Effector CD4-positive, alpha-beta T cell (primary cell): Measurements from ENCODE around the gene MICAL1.

Experiments
- DNase-seq: peaks from one replicate; pipeline ENCODE4 v3.0.0-alpha.2; 2020

The MICAL1 gene

DNA sequence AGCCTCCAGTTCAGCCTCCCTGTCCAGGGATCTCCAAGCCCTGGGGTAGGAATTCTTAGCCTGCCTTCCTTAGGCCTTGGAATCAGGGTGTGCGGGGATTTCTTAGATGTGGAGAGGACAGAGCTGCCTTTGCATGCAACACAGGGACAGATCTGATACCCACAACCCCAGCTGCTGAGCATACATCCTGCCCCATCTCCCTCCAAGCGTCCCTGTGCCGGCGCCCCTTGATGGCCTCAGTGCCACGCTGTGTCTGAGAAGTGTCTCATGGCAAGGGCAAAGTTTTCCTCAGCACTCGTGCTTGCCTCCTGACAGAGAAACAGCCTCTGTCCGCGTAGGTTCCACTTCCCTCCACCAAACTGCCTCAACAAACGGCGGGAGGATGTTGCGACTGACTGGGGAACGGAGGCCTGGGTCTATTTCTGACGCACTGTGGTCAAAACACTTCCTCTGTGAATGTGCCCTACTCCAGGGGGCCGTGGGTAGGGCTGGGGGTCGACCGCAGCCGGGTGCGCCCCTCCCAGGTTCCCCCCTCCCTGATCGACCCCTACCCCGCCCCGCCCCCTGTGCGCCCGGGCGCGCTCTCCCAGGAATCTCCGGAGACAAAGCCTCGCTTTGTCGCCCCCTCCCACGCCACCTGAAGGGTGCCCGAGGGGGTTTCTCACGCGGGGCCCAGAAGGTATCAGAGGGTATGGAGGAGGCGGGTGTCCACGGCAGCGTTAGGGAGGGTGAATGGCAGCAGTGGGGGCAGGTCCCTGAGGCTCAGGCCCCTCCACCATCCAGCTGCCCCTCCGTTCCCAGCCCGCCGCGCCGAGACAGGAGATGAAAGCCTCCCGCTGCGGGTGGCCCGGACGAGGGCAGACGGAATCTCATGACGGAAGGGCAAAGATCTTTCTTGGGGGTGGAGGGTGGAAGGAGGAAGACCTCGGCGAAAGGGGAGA lies 806 bp downstream of the MICAL1 start:
- peak; percentile 71 for DNase-seq

DNA sequence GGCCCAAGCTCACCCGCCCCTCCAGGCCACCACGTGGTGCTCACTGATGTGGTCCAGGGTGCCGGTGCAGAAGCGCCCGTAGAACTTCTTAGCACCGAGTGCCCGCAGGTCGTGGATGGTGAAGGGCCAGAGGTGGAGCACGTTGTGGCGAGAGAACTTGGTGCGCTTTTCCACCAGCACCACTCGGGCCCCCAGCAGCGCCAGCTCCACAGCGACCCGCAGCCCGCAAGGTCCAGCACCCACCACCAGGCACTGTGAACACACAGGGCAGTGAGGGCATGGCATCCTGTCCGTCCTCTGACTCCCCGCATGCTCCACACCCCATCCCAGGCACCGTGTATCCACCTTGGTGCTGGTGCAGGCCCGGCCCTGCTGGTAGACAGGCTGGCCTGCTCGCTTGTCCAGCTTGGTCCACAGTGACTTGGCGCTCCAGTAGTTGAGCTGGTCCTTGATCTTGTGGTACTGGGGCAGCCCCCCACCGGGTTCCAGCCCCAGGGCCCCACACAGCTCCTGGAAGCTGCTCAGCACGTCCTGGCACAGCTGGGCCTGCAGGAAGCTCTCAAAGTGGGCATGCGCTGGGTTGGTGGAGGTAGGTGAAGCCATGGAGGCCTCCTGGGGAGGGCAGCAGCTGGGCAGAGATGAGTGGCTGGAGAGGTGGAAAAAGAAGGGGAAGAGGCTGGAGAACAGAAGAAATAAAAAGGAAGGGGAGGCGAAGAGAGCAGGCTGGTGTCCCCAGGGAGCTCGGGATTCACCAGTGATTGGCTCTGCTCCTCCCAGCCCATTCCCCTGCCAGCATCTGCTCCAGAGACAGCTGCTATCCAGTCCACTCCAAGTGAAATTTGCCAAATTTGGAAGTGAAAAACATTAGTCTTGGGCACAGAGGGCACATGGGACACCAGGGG lies 1.7 kb downstream of the MICAL1 start:
- no peak for DNase-seq

DNA sequence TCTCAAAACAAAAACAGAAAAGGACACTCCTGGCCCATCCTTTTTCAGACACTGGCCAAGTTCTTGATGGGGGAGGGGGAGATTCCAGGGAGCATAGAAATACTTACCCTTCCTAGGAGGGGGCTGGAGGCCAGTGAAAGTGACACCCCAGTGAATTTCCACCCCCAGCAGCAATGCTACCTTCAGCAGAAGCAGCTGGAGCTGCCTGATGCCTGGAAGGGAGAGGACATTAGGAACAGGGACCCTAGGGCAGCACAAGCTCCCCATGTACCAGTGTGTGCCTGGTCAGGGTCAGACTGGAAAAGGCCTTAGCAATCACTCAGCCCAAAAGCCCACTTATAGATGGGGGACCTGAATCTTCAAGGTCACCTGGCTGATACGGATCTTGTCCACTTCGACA lies 2.4 kb downstream of the MICAL1 start:
- no peak for DNase-seq

DNA sequence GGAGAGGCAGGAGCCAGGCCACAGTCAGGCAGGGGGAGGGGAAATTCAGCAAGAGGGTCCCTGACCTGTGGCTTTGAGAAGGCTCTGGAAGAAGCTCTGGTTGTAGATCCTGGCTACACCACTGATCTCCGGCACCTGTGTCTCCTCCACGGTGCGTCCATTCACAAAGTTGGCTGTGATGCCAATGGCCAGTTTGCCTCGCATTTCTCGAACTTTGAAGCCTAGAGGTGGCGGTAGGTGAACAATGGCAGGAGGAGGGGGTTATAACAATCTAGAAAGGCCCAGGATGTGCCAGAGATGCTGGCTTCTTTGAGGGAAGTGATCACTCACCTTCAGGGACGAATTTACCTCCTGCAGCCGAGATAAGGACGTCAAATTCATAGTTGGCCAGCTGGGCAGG lies 3.4 kb downstream of the MICAL1 start:
- DNase-seq: no peak

DNA sequence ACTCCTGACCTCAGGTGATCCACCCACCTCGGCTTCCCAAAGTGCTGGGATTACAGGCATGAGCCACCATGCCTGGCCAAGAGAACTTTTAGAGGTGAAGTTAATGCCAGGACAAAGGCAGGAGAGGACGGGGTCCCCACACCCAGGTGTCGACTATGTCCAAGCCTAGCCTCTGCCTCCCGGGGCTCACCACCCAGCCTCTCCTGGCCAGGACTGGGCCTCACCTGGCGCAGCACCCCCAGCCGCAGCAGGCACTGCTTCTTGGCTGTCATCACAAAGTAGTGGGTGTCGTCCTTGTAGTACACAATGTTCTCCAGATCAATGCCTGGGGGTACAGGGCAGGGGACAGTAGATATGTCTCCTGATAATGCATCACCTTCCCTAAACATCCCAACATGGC lies 4.2 kb downstream of the MICAL1 start:
- no peak for DNase-seq

DNA sequence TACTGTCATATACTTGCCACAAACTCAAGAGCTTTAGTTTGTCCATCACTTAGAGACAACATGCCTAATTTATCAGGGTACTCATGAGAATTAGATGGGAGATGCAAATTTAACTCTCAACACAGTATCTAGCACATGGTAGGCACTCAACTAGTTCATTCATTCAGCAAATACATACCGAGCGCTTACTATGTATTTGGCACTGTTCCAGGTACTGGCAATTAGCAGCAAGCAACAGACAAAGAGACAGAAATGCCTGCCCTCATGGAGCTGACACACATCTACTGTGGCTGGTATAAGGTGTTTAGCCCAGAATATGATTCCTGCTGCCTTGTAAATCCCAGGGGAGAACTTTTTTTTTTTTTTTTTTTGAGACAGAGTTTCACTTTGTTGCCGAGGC lies 4.8 kb downstream of the MICAL1 start:
- DNase-seq: no peak

DNA sequence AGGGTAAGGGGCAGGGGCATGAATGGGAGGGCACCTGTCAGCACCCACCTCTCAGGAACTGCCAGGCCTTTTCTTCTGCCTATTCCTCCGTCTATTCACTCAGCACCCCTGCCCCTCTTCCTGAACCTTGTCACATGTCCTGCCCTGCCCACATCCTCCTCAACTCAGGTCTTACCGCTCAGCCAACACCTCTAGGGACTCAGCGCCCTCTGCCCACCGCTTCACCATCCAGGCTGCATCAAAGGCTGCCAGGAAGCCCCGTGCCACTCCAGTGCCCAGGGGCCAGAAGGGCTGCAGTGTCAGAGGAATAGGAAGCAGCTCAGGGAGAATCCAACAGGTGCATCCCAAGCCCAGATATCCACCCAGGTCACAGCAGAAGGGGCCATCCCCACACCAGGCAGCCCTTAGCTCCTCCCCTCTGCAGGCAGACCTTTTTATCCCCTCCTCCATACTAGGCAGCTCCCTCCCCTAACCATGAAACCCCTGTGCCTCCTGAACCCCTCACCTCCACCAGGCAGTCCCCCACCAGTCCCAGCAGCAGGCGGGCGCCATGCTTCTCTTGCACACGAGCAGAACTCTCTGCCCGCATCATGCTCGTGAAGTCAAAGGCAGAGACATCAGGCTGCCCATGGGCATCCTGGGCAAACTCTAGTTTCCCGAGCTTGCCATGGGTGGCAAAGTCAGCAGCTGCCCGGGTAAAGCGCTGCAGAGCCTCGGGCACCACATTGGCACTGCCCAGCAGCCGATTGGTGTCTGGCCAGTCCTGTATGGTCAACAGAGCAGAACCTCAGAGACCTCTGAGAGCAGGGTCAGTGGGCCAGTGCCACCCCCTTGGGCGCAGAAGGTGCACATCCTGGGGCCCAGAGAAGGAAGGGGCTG lies 5.5 kb downstream of the MICAL1 start:
- DNase-seq: no peak

DNA sequence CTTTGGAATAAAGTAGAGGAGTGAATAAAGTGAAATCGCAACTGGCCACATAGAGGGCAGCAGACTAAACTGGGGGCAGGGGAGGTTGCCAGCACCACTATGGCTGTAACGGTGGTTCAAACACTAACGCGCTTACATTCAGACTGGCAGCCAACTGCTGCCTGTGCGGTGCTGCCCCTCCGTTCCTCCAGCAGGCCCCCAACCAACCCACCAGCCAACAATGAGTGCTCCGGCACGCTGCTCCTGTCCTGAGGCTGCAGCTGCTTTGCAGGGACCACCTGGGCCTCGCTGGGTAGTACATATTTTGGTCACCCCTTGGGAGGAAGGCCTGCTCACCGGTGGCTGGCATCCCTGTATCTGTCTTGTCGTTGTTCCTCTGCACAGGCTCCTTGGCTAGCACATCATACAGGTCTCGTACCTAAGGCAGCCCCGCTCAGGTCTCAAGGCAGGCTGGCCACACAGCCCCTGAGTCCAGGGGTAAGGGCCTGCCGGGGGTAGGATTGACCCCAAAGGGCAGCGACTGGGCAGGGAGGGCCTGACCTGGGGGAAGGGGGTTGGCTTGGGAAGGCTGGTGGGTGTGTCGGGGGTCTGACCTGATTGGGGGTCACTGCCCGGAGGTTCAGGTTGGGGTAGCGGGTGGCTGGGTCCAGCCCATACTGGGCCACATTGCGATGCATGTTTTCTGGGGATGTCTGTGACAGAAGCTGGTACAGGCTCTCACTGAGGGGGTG lies 6.3 kb downstream of the MICAL1 start:
- no peak for DNase-seq

DNA sequence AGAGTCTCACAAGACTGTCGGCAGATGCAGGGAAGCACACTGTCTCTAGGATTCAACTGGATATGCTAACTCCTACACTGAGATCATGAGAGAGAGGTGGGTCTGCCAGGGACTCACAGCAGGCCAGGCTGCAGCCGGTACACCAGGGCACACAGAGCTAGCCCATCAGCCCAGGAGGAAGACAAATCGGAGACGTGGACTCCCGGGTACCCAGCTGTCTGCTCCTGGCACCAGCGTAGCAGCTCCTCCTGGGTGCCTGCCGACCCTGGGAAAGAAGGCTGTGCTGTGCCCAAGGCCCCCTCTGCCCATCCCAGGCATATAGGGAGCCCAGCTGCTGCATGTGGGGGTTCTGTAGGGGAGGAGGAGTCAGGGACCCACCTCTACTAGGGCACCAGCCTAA lies 7.0 kb downstream of the MICAL1 start:
- DNase-seq: no peak

DNA sequence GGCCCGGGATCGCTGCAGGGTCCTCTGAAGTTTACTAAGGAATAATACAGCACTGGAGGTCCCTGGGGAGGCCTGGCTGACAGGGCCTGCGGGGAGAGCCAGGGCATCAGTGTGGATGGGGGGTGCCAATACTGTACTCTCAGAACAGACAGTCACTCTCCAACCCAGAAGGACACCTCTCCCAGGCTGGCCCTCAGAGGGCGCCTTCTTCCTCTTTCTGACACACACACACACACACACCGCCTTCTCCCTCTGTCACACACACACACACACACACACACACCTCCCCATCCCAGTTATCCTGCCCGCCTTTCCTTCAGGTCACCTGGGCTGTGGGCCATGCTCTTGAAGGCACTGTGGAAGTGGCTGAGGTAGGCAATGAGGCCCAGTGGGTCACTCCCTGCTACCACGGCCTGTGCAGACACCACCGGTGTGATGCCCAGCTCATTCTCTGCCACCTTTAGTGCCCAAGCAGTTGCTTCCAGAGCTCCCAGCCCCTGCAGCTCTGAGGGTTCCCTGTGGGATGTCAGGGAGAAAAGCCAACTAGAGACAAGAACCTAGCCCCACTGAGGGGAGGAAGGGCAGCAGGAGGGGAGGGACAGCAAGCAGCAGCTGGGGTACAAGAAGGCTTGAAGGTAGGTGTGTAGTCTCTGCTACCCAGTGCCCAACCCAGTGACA lies 7.6 kb downstream of the MICAL1 start:
- DNase-seq: no peak

DNA sequence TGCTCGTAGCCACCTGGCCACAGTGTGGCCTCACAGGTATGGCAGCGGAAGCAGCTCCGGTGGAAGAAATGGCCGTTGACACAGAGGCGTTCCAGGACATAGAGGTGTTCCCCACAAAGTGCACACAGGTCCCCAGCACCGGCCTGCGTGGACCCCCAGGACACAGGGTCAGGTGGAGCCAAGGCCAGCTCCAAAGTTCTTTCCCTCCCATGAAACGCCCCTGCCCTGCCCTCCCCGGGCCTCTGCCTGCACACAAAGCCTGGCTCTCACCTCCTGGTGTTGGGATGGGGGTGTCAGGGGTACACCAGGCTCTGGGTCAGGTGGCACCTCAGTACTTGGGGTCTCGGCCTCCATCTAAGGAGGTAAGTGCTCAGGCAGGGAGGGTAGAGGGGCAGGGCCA lies 8.5 kb downstream of the MICAL1 start:
- DNase-seq: no peak

DNA sequence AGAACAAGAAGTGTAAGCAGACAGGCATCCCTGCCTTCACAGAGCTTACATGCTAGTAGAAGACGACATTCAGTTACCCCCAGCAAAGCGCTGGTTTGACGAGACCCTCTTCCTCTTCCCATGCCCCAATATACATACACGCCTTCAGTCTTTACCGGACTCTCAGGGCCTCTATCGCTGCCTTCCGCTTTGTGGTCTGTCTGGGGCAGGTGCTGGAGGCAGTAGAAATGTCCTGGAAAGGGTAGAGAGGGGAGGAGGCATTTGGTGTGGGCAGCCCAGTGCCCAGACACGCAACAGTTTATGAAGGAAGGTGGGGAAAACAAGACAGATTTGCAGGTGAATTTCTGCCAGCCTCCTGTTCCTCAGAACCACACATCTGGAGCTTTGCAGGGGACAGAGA lies 9.0 kb downstream of the MICAL1 start:
- no peak for DNase-seq

DNA sequence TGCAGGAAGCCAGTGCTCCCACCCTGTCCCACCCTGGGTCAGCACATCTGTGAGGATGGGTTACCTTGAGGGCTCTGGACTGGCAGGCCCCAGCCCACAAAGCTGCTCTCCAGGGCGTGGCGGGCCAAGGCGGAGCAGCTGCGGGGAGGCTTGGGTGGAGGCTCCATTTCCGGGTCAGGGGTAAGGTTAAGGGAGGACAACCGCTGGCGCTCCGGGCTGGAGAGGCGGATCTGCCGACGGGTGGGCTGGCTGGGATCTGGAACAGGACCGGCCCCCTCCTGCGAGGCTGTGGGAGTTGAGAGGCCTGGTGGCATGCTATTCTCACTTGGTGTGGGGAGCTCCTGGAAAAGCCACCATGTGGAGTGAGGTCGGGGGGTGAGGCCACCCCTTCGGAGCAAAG lies 9.5 kb downstream of the MICAL1 start:
- no peak for DNase-seq

DNA sequence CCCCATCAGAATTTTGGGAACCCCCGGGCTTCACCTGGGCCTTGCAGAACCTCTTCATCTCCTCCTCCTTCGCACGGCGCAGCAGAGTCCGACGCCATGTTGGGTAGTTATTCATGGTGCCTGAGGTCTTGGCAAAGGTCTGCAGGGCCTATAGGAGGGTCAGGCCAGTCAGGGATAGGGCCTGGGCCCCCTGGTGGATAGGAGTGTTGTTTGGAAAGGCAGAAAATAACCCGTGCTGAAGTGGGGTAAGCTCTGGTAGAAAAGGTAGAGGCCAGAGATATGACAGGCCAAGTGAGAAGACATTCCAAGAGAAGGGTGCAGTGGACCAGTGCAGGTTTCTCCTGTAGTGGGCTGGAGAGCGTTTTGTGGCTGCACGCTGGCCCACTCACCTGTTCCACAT lies 10.2 kb downstream of the MICAL1 start:
- DNase-seq: no peak

DNA sequence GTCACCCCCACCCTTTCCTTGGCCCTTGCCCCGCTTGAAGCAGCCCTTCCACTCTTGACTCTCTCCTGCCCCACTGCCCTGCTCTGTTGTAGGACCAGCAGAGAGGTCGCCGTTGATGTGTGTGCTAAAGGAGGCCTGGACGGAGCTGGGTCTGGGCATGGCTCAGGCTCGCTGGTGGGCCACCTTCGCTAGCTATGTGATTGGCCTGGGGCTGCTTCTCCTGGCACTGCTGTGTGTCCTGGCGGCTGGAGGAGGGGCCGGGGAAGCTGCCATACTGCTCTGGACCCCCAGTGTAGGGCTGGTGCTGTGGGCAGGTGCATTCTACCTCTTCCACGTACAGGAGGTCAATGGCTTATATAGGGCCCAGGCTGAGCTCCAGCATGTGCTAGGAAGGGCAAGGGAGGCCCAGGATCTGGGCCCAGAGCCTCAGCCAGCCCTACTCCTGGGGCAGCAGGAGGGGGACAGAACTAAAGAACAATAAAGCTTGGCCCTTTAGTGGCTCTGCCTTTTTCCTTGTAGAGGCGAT lies 12.1 kb downstream of the MICAL1 start:
- no peak for DNase-seq

DNA sequence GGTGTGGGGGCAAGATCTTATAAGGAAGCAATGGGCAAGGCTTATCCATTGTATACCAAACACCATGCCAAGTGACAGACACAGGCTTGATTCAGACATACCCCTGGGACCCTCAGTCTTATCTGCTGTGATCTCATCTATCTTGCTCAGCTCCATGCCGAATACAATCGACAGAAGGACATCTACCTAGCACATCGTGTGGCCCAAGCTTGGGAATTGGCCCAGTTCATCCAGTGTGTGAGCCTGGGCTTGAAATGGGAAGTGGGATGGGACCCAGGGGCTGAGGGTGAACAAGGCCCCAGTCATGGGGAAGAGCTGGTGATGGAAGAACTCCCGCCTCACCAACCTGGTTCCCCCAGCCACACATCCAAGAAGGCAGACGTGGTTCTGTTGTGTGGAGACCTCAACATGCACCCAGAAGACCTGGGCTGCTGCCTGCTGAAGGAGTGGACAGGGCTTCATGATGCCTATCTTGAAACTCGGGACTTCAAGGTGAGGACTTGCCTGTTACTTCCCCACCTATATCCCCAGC lies 13.1 kb downstream of the MICAL1 start:
- no peak for DNase-seq

DNA sequence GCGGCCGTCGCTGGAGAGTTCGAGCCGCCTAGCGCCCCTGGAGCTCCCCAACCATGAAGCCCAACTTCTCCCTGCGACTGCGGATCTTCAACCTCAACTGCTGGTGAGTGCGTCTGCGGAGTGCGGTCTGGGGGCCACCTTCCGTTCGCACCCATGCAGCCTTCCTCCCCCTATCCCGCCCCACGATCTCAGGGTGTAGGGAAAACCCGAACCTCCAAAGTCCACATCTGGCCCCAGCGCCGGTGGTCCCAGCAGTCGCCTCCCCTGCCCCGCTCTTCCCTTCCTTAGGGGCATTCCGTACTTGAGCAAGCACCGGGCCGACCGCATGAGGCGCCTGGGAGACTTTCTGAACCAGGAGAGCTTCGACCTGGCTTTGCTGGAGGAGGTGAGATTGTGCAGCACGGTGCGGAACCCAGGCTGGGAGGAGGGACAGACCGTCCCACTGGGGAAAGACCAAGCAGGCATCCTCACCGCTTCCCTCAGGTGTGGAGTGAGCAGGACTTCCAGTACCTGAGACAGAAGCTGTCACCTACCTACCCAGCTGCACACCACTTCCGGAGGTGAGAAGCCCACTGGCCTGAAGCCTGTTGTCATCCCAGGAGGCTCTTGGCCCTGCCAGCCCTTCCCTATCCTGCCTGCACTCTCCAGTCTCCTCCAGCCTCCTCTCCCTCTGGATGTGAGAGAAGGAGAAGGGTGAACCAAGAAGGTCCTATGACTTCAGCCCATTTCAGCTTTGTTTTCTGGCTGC lies 14.3 kb downstream of the MICAL1 start:
- peak; percentile 39 for DNase-seq

DNA sequence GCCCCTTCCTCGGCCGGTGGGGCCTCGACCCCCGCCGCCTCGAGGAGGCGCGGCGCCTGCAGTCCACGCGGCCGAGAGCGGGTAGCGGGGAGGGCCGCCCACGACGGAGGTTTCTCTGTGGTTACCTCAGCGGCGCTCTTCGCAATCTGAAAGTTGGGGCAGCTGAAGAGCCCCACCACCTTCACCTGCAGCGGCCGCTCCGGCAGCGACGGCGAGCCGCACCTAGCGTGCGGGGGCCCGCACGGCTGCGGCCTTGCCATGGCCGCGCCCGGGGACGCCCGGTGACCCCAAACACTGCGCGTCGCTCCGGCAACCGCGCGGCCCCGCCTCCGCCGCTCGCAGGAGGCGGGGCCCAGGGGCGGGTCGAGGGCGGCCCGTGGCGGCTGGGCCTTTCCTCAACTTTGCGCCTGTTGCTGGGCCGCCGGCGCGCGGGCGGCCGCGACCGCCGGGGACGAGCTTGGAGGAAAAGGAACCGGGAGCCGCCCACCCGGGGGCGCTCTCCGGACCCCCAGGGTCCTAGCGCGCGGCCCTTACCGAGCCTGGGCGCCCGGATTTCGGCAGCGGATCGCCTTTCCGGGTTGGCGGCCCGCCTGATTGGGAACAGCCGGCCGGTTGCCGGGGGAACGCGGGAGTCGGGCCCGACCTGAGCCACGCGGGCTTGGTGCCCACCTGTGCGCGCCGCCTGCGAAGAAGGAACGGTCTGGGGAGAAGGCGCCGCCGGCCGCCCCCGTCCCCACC lies 15.1 kb downstream of the MICAL1 start, which contains the start of the genes PPIL6 and SMPD2:
TSS of gene PPIL6 (minus strand) at position 298 of the 738 bp plus-strand sequence. CDS start at position 260, 38 bp downstream.
TSS of gene SMPD2 (plus strand) at position 394 of the 738 bp plus-strand sequence. CDS start 398 bp downstream, outside the sequence.
- peak; percentile 63 for DNase-seq

DNA sequence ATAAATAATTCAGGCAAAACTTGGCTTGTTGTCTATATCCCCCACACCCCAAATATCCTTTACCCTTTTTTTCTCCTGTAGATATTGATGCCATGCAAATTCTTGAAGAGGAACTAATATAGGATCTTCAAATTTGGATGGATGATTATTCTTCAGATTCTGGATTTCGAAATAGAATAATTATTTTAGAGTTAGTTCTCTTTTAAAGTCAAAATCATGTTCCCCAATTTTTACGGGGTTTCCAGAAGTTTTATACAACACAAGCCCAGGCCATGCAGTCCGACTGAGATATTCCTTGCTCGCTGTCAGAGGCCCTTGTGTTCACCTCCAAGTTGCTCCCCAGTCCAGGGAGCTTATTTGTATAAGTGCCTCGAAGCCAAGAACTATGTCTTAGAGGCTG lies 19.5 kb downstream of the MICAL1 start:
- DNase-seq: no peak
